Globus pallidus (tissue), 1 donor: ENCODE measurements around the gene SIAH3.

ENCODE experiments used
- DNase-seq: peaks from one replicate; pipeline ENCODE4 v3.0.0-alpha.2; 2015; ENCODE audit warnings: low spot score

The SIAH3 gene

GRCh38 chr13:45733361-45733760 lies 118.2 kb downstream of the SIAH3 start:
- no peak for DNase-seq

- DNase-seq: no peak
Observed at GRCh38 chr13:45732916-45733315, 118.6 kb downstream of the SIAH3 start.

- DNase-seq: no peak
Observed at GRCh38 chr13:45731455-45731854, 120.1 kb downstream of the SIAH3 start.

GRCh38 chr13:45728759-45729158 lies 122.8 kb downstream of the SIAH3 start:
- DNase-seq: no peak
